Muscle of leg (tissue), 11 donors: ENCODE measurements around the gene STAT2. TPM values are rescaled to one million over a fixed set of nuclear protein-coding genes. Genes with fewer than 3 reads are reported as not detected.

Experiments
- DNase-seq: peaks from one replicate; pipeline ENCODE4 v3.0.0; 2013
- H3K27ac ChIP-seq: one replicate; pipeline ENCODE4 v1.5.1; 2013; ENCODE audit warnings: mild to moderate bottlenecking, low read length, control low read depth
- H3K27me3 ChIP-seq: one replicate; pipeline ENCODE4 v1.6.1; 2013; ENCODE audit warnings: low read length; ENCODE audit not compliant: control insufficient read depth, insufficient read depth
- H3K36me3 ChIP-seq: one replicate; pipeline ENCODE4 v1.6.1; 2013; ENCODE audit warnings: low read length; ENCODE audit not compliant: control insufficient read depth, insufficient read depth
- H3K4me1 ChIP-seq: one replicate; pipeline ENCODE4 v1.6.1; 2013; ENCODE audit warnings: low read length; ENCODE audit not compliant: control insufficient read depth, insufficient read depth
- H3K4me3 ChIP-seq: one replicate; pipeline ENCODE4 v1.5.1; 2013; ENCODE audit warnings: low read length, control low read depth
- H3K9me3 ChIP-seq: replicated peaks from 2 replicates; pipeline ENCODE4 v1.6.1; 2013; ENCODE audit warnings: low read depth, low read length; ENCODE audit not compliant: control insufficient read depth
- WGBS: methylation state at CpG from one replicate; pipeline ENCODE4 v1.1.5; 2013; ENCODE audit warnings: missing lambda C conversion rate; ENCODE audit not compliant: insufficient coverage; 5-methylcytosine and 5-hydroxymethylcytosine counted together
- polyA plus RNA-seq, 8 donors: library from polyadenylated mRNA; unstranded; fragments of 120-200 nt; gene quantifications; one replicate each; pipeline versions ENCODE4 v1.2.1 to v1.2.3, GENCODE V29; 2013; ENCODE audit warnings: inconsistent platforms in 1 of 8, low replicate concordance in 1 of 8; ENCODE audit not compliant: insufficient read length in 8 of 8, insufficient read depth in 1 of 8
- total RNA-seq: library from RNA; stranded (reverse); fragments of 120-200 nt; gene quantifications from one replicate; pipeline ENCODE4 v1.2.4, GENCODE V29; 2013

The STAT2 gene
- total and polyA plus RNA-seq, 9 donors: 40.9 to 71.8 (median 61.4) TPM

GRCh38 chr12:56296295-56296694, 63.6 kb downstream of the STAT2 start:
- no peak overlapping the region for H3K4me3 ChIP-seq
- H3K27me3 ChIP-seq: no peaks in the 10 kb centered on the region
- H3K27ac ChIP-seq: no peak overlapping the region
- 33% methylated on average over 1 of the region's 5 CpGs for WGBS
- H3K36me3 ChIP-seq: peaks cover 35% of the 10 kb centered on the region
- no peak for DNase-seq
- peaks cover 19% of the 10 kb centered on the region for H3K4me1 ChIP-seq
- no peaks in the 10 kb centered on the region for H3K9me3 ChIP-seq

GRCh38 chr12:56293795-56294194, 66.1 kb downstream of the STAT2 start:
- 88% methylated on average over 4 of the region's 5 CpGs for WGBS
- Histone ChIP-seq H3K9me3 (no peaks in the 10 kb centered on the region), H3K36me3 (peaks cover 39% of the 10 kb centered on the region), H3K4me3 (no peak overlapping the region), H3K27me3 (no peaks in the 10 kb centered on the region), H3K27ac (no peak overlapping the region), H3K4me1 (peaks cover 6% of the 10 kb centered on the region)
- DNase-seq: no peak

Other genes starting within 250 kb of the STAT2 start
- 9,217 TPM for gene RPL41, start 243.5 kb downstream of the STAT2 start, total RNA-seq
- gene RPL41, start 243.5 kb downstream of the STAT2 start, polyA plus RNA-seq: 1,000 to 10,000 TPM; 4,607 to 7,530 (median 5,394) TPM
- 4.2 TPM for gene ZC3H10, start 241.8 kb downstream of the STAT2 start, total RNA-seq
- 1 to 10 TPM; 4.1 to 7.7 (median 4.8) TPM for gene ZC3H10, start 241.8 kb downstream of the STAT2 start, polyA plus RNA-seq
- 63.7 TPM for gene ESYT1, start 231.8 kb downstream of the STAT2 start, total RNA-seq
- 10 to 100 TPM; 75.3 to 90.9 (median 86.2) TPM for gene ESYT1, start 231.8 kb downstream of the STAT2 start, polyA plus RNA-seq
- gene MYL6B, start 207.5 kb downstream of the STAT2 start, total RNA-seq: 682 TPM
- 1,000 to 10,000 TPM in 2 of 8 donors, 100 to 1,000 TPM in 6; 543 to 1,374 (median 850) TPM for gene MYL6B, start 207.5 kb downstream of the STAT2 start, polyA plus RNA-seq
- 1,791 TPM for gene MYL6, start 201.7 kb downstream of the STAT2 start, total RNA-seq
- 1,000 to 10,000 TPM; 1,431 to 2,233 (median 1,647) TPM for gene MYL6, start 201.7 kb downstream of the STAT2 start, polyA plus RNA-seq
- gene SMARCC2, start 170.6 kb downstream of the STAT2 start, total RNA-seq: 46.8 TPM
- 10 to 100 TPM; 53.3 to 71.7 (median 55.9) TPM for gene SMARCC2, start 170.6 kb downstream of the STAT2 start, polyA plus RNA-seq
- 47.5 TPM for gene RNF41, start 138.2 kb downstream of the STAT2 start, total RNA-seq
- gene RNF41, start 138.2 kb downstream of the STAT2 start, polyA plus RNA-seq: 10 to 100 TPM; 35.5 to 49.3 (median 44.1) TPM
- gene NABP2, start 135.8 kb downstream of the STAT2 start, total RNA-seq: 24.1 TPM
- gene NABP2, start 135.8 kb downstream of the STAT2 start, polyA plus RNA-seq: 10 to 100 TPM; 16.1 to 23.6 (median 20.3) TPM
- 0.35 TPM for gene SLC39A5, start 130.1 kb downstream of the STAT2 start, total RNA-seq
- gene SLC39A5, start 130.1 kb downstream of the STAT2 start, polyA plus RNA-seq: 10 to 100 TPM in 1 of 8 donors, 1 to 10 TPM in 2, under 1 TPM in 5; 0.32 to 18.5 (median 0.63) TPM
- 8.6 TPM for gene ANKRD52, start 101.7 kb downstream of the STAT2 start, total RNA-seq
- 10 to 100 TPM; 16.4 to 22.6 (median 18.9) TPM for gene ANKRD52, start 101.7 kb downstream of the STAT2 start, polyA plus RNA-seq
- 18.9 TPM for gene COQ10A, start 93.2 kb downstream of the STAT2 start, total RNA-seq
- 10 to 100 TPM; 13.4 to 34.4 (median 19.0) TPM for gene COQ10A, start 93.2 kb downstream of the STAT2 start, polyA plus RNA-seq
- gene CS, start 59.8 kb downstream of the STAT2 start, total RNA-seq: 93.5 TPM
- 100 to 1,000 TPM; 174 to 252 (median 214) TPM for gene CS, start 59.8 kb downstream of the STAT2 start, polyA plus RNA-seq
- gene CNPY2, start 44.1 kb downstream of the STAT2 start, total RNA-seq: 78.3 TPM
- 10 to 100 TPM; 41.5 to 73.0 (median 61.1) TPM for gene CNPY2, start 44.1 kb downstream of the STAT2 start, polyA plus RNA-seq
- 39.8 TPM for gene PAN2, start 26.1 kb downstream of the STAT2 start, total RNA-seq
- gene PAN2, start 26.1 kb downstream of the STAT2 start, polyA plus RNA-seq: 10 to 100 TPM; 27.9 to 49.6 (median 41.9) TPM
- gene IL23A, start 21.2 kb downstream of the STAT2 start, total RNA-seq: 0.18 TPM
- under 1 TPM; 0.24 to 0.74 (median 0.44) TPM for gene IL23A, start 21.2 kb downstream of the STAT2 start, polyA plus RNA-seq
- gene APOF, start 2.8 kb upstream of the STAT2 start, total RNA-seq: not detected
- gene APOF, start 2.8 kb upstream of the STAT2 start, polyA plus RNA-seq: not detected
- 5.2 TPM for gene TIMELESS, start 89.3 kb upstream of the STAT2 start, total RNA-seq
- gene TIMELESS, start 89.3 kb upstream of the STAT2 start, polyA plus RNA-seq: 10 to 100 TPM; 14.5 to 22.8 (median 16.7) TPM
- gene MIP, start 94.5 kb upstream of the STAT2 start, total RNA-seq: not detected
- gene MIP, start 94.5 kb upstream of the STAT2 start, polyA plus RNA-seq: under 1 TPM in 4 of 8 donors, not detected in 4; 0.09 to 0.36 (median 0.18) TPM
- gene SPRYD4, start 108.5 kb upstream of the STAT2 start, total RNA-seq: 2.0 TPM
- 1 to 10 TPM; 1.4 to 2.7 (median 1.8) TPM for gene SPRYD4, start 108.5 kb upstream of the STAT2 start, polyA plus RNA-seq
- 0.09 TPM for gene GLS2, start 128.1 kb upstream of the STAT2 start, total RNA-seq
- gene GLS2, start 128.1 kb upstream of the STAT2 start, polyA plus RNA-seq: under 1 TPM in 7 of 8 donors, not detected in 1; 0.32 to 0.78 (median 0.41) TPM
- 19.6 TPM for gene RBMS2, start 161.7 kb upstream of the STAT2 start, total RNA-seq
- gene RBMS2, start 161.7 kb upstream of the STAT2 start, polyA plus RNA-seq: 10 to 100 TPM; 13.0 to 29.3 (median 19.2) TPM